ENCODE data around the gene ENG. TPM values are rescaled to one million over a fixed set of nuclear protein-coding genes. Genes with fewer than 3 reads are reported as not detected.
A peak's percentile ranks its signal among the peaks of the same experiment; 100 is the strongest.

The ENG gene
- total RNA-seq, 1 donor from 2014 or later, result not detected

DNA sequence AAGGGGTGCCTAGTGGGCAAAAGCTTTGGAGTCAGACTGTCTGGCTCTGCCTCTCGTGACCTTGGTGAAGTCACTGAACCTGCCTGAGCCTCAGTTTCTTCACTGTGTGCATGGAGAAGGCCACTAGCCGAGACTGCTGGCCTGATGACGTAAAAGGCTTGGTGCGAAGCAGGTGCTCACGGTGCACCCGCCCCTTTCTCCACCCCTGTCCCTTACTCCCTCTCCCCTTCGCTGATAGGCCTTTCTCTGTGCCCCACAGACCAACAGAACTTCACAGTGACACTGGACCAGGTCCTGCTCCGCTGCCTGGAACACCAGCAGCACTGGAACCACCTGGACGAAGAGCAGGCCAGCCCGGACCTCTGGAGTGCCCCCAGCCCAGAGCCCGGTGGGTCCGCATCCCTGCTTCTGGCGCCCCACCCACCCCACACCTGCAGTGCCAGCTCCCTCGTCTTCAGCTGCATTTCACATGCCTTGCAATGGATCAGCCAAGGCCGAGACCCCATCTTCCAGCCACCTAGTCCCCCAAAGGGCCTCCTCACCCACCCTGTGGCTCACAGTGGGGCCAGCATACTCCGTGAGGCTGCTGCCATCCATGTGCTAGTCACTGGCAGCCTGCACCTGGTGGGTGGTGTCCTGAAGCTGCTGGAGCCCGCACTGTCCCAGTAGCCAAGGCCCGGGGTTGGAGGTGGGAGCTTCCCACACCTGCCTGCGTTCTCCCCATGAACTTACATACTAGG, 41.4 kb downstream of the ENG start:
- Histone ChIP-seq H3K79me2 (ENCODE audit: low read depth) (no peaks in the 10 kb centered on the region), H3K4me1 (peaks cover 4% of the 10 kb centered on the region), H4K20me1 (ENCODE audit: low read depth) (peaks cover 22% of the 10 kb centered on the region), H3K4me2 (no peak overlapping the region), H2AFZ (replicated peaks) (no peak overlapping the region), H3K27ac (no peak overlapping the region), H3K36me3 (no peaks in the 10 kb centered on the region), H3K4me3 (no peak overlapping the region), H3K9ac (no peak overlapping the region), H3F3A (ENCODE audit: low read depth) (peaks cover 7% of the 10 kb centered on the region), H3K9me3 (ENCODE audit: low read depth) (no peaks in the 10 kb centered on the region), H3K27me3 (no peaks in the 10 kb centered on the region)
- TF ChIP-seq EZH2 (IDR thresholded peaks at IDR 0.05) (no peak), EZH2phosphoT487 (IDR thresholded peaks at IDR 0.05) (no peak)
- TF ChIP-seq, protein P1, sequence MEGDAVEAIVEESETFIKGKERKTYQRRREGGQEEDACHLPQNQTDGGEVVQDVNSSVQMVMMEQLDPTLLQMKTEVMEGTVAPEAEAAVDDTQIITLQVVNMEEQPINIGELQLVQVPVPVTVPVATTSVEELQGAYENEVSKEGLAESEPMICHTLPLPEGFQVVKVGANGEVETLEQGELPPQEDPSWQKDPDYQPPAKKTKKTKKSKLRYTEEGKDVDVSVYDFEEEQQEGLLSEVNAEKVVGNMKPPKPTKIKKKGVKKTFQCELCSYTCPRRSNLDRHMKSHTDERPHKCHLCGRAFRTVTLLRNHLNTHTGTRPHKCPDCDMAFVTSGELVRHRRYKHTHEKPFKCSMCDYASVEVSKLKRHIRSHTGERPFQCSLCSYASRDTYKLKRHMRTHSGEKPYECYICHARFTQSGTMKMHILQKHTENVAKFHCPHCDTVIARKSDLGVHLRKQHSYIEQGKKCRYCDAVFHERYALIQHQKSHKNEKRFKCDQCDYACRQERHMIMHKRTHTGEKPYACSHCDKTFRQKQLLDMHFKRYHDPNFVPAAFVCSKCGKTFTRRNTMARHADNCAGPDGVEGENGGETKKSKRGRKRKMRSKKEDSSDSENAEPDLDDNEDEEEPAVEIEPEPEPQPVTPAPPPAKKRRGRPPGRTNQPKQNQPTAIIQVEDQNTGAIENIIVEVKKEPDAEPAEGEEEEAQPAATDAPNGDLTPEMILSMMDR (IDR thresholded peaks at IDR 0.05), result no peak
- Mint-ChIP-seq H3K27me3 (ENCODE audit: insufficient read depth, low read depth) (no peaks in the 10 kb centered on the region), H3K4me3 (no peak overlapping the region), H3K27ac (no peak overlapping the region), H3K4me1 (peaks cover 9% of the 10 kb centered on the region), H3K9me3 (no peaks in the 10 kb centered on the region), H3K36me3 (peaks cover 2% of the 10 kb centered on the region)
- no peak for DNase-seq (ENCODE audit: low spot score)

DNA sequence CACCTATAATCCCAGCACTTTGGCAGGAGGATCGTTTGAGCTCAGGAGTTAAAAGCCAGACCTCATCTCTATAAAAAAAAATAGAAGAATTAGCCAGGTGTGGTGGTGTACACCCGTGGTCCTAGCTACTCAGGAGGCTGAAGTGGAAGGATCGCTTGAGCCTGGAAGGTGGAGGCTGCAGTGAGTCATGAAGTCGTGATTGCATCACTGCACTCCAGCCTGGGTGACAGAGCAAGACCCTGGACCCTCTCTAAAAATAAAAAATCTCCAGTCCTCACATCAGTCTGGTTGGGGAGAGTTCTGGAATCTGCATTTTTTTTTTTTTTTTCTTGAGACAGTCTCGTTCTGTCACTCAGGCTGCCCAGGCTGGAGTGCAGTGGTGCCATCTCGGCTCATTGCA, 42.4 kb downstream of the ENG start:
- H3K27me3 ChIP-seq, result no peaks in the 10 kb centered on the region
- H3K27me3 Mint-ChIP-seq (ENCODE audit: insufficient read depth, low read depth), result no peaks in the 10 kb centered on the region
- no peaks in the 10 kb centered on the region for H3K9me3 Mint-ChIP-seq
- no peaks in the 10 kb centered on the region for H3K9me3 ChIP-seq (ENCODE audit: low read depth)
- H3K4me2 ChIP-seq, result no peak overlapping the region
- H3K36me3 Mint-ChIP-seq, result peaks cover 2% of the 10 kb centered on the region
- peaks cover 31% of the 10 kb centered on the region for H4K20me1 ChIP-seq (ENCODE audit: low read depth)
- DNase-seq (ENCODE audit: low spot score), result no peak
- no peak for TF ChIP-seq EZH2phosphoT487 (IDR thresholded peaks at IDR 0.05)
- TF ChIP-seq, protein P1 (IDR thresholded peaks at IDR 0.05), result no peak
- no peak for TF ChIP-seq EZH2 (IDR thresholded peaks at IDR 0.05)
- H3K4me1 ChIP-seq, result peaks cover 4% of the 10 kb centered on the region
- no peaks in the 10 kb centered on the region for H3K36me3 ChIP-seq
- no peak overlapping the region for H3K4me3 ChIP-seq
- H3K9ac ChIP-seq, result no peak overlapping the region
- H3K4me3 Mint-ChIP-seq, result no peak overlapping the region
- H2AFZ ChIP-seq (replicated peaks), result no peak overlapping the region
- H3F3A ChIP-seq (ENCODE audit: low read depth), result peaks cover 7% of the 10 kb centered on the region
- no peak overlapping the region for H3K27ac ChIP-seq
- H3K27ac Mint-ChIP-seq, result no peak overlapping the region
- no peaks in the 10 kb centered on the region for H3K79me2 ChIP-seq (ENCODE audit: low read depth)
- H3K4me1 Mint-ChIP-seq, result peaks cover 9% of the 10 kb centered on the region

DNA sequence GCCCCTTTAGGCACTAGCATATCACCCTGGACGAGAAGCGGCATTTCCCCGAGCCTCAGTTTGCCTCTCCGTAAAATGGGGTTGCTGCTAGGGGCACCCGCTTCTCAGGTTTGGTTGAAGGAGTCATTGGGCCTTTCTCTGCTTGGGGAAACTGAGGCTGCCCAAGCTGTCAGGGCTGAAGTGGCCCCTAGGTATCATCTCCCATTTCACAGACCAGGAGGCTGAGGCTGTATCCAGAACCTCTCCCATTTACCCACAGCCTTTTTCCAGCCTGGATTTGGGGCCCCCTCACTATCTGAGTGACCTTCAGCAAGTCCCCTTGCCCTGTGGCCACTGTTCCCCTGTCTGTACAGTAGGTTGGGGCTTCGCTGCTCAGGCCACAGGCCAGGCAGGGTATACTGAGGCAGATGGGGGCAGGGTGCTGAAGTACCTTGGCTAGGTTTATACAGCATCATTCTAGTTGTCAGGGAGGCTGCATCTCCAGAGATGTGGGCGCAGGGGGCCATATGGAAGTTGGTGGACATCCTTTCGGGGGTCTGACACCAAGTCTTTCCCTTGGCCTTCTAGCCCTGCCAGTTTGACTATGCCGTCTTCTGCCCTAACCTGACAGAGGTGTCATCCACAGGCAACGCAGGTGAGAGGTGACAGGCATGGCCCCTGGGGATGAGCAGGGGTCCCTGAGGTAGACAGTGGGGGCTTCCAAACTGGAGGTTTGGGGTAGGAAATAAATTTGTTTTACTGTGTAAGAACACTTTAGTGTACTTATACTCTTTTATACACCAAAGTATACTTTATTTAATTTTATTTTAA, 43.9 kb downstream of the ENG start:
- Histone ChIP-seq H3K4me2 (peak overlapping the region; percentile 60), H3K79me2 (ENCODE audit: low read depth) (peaks cover 8% of the 10 kb centered on the region), H3K36me3 (no peaks in the 10 kb centered on the region), H3K4me1 (peaks cover 4% of the 10 kb centered on the region), H3K9me3 (ENCODE audit: low read depth) (no peaks in the 10 kb centered on the region), H3K27ac (no peak overlapping the region), H4K20me1 (ENCODE audit: low read depth) (peaks cover 34% of the 10 kb centered on the region), H3F3A (ENCODE audit: low read depth) (peaks cover 7% of the 10 kb centered on the region), H3K9ac (no peak overlapping the region), H2AFZ (replicated peaks) (no peak overlapping the region), H3K4me3 (no peak overlapping the region), H3K27me3 (no peaks in the 10 kb centered on the region)
- no peak for DNase-seq (ENCODE audit: low spot score)
- H3K36me3 Mint-ChIP-seq, result peaks cover 4% of the 10 kb centered on the region
- peaks cover 2% of the 10 kb centered on the region for H3K27me3 Mint-ChIP-seq (ENCODE audit: insufficient read depth, low read depth)
- no peak for TF ChIP-seq EZH2phosphoT487 (IDR thresholded peaks at IDR 0.05)
- no peak for TF ChIP-seq EZH2 (IDR thresholded peaks at IDR 0.05)
- TF ChIP-seq, protein P1 (IDR thresholded peaks at IDR 0.05), result no peak
- peaks cover 9% of the 10 kb centered on the region for H3K4me1 Mint-ChIP-seq
- peak overlapping the region; percentile 5 for H3K4me3 Mint-ChIP-seq
- H3K27ac Mint-ChIP-seq, result no peak overlapping the region
- no peaks in the 10 kb centered on the region for H3K9me3 Mint-ChIP-seq

Data from neural progenitor cell (in vitro differentiated cells).